ENCODE data around the gene GRHL3. TPM values are rescaled to one million over a fixed set of nuclear protein-coding genes. Genes with fewer than 3 reads are reported as not detected.

Gene GRHL3
- total RNA-seq, 1 donor from 2014 or later, result 20.5 TPM

DNA sequence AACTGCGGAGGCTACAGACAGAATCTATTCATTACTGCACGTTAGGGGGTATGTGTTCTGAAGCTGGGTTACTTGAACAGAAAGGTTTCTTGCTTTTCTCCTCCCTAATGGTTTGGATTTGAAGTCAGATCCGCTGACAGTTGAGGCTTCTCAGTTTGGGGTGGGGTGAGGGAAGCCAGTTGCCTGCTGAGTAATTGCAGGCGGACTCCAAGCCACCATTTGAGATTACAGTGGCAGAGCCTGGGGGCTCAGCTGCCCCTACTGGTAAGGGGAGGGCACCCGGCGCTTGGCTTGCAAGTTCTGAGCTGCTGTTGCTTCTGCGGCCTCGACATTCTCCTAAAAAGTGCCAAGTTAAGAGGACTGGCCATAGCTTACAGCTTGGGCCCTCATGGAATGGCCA lies 2.0 kb downstream of the GRHL3 start:
- TF ChIP-seq, protein P1, sequence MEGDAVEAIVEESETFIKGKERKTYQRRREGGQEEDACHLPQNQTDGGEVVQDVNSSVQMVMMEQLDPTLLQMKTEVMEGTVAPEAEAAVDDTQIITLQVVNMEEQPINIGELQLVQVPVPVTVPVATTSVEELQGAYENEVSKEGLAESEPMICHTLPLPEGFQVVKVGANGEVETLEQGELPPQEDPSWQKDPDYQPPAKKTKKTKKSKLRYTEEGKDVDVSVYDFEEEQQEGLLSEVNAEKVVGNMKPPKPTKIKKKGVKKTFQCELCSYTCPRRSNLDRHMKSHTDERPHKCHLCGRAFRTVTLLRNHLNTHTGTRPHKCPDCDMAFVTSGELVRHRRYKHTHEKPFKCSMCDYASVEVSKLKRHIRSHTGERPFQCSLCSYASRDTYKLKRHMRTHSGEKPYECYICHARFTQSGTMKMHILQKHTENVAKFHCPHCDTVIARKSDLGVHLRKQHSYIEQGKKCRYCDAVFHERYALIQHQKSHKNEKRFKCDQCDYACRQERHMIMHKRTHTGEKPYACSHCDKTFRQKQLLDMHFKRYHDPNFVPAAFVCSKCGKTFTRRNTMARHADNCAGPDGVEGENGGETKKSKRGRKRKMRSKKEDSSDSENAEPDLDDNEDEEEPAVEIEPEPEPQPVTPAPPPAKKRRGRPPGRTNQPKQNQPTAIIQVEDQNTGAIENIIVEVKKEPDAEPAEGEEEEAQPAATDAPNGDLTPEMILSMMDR (IDR thresholded peaks at IDR 0.05; ENCODE audit: insufficient read depth, low read length, severe bottlenecking), result peak; percentile 15
- DNase-seq (ENCODE audit: low read depth) (peak; percentile 51), FAIRE-seq (no peak)
- no peaks in the 10 kb centered on the region for H3K27me3 ChIP-seq (ENCODE audit: control insufficient read depth, insufficient read depth, low read length)
- peak overlapping the region; percentile 53 for H3K4me3 ChIP-seq (ENCODE audit: low read depth, low read length)
- peaks cover 2% of the 10 kb centered on the region for H3K36me3 ChIP-seq (ENCODE audit: control insufficient read depth, insufficient read depth, low read length)

DNA sequence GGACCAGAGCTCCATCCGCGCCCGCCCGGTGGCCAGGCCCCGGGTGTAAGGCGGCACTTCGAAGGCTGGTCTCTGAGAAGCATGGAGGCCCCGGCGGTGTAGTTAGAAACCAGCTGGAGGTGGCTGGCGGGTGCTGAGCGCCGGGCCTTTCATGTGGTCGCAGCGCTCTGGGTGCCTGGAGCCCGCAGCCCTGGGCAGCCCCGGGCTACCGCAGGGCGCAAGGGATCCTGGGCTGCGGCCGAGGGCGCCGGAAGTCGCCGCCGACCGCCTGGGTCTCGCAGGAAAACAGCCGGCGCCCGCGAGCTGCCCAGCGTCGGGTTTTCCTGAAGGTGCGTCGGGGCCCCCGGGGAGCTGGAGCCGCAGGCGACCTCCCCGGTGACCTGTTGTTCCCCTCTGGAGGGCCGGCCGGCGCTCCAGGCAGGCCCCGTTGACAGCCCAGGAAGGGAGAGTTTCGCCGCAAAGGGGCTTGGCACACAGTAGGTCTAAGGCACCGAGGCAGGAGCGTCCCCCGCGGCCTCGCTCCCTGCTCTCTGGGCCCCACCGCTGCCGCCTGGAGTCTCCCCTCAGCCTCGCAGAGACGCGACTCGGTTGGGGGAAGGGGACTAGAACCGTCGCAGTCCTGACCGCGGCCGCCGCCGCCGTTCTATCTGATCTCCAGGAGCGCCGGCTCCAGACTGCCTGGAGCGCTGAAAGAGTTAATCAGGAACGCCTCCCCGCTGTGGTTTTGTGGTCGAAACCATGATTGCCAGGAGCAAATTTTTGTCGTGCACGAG lies 2.7 kb downstream of the GRHL3 start:
- TF ChIP-seq, protein P1 (IDR thresholded peaks at IDR 0.05; ENCODE audit: insufficient read depth, low read length, severe bottlenecking), result peak; percentile 0
- H3K36me3 ChIP-seq (ENCODE audit: control insufficient read depth, insufficient read depth, low read length), result peaks cover 2% of the 10 kb centered on the region
- FAIRE-seq (no peak), DNase-seq (ENCODE audit: low read depth) (peak; percentile 90)
- peak overlapping the region; percentile 53 for H3K4me3 ChIP-seq (ENCODE audit: low read depth, low read length)
- H3K27me3 ChIP-seq (ENCODE audit: control insufficient read depth, insufficient read depth, low read length), result no peaks in the 10 kb centered on the region

DNA sequence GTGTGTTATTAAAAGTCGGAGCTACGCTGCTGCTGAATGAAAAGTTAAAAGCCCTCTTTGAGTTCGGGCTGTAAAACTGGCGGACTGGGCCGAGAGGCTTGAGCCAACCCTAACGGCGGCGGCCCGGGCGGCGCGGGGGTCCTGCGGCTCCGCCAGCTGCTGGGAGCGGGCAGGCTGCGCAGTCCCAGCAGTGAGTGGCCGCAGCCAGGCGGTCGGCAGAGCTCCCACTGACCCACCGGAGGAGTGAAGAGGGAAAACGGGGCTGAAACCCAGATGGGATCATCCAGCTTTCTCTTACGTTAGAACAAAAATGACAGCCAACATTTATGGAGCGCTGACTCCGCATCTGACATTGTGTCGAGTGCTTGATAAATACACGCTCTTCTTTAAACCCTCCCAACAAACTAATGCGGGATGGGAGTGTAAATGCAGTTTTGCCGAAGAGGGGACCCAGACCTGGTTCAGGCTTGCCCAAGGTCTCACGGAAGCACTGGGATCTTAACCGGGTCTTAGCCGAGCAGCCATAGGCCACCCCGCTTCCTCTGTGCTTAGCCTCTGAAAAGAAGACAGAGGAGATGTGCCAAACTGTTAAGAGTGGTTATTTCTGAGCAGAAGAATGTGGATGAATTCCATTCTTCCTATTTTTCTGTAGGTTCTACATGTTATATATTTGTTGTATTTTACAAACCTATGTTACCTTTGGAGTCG lies 3.5 kb downstream of the GRHL3 start:
- TF ChIP-seq, protein P1 (IDR thresholded peaks at IDR 0.05; ENCODE audit: insufficient read depth, low read length, severe bottlenecking), result peak; percentile 0
- FAIRE-seq (no peak), DNase-seq (ENCODE audit: low read depth) (no peak)
- peaks cover 2% of the 10 kb centered on the region for H3K36me3 ChIP-seq (ENCODE audit: control insufficient read depth, insufficient read depth, low read length)
- H3K27me3 ChIP-seq (ENCODE audit: control insufficient read depth, insufficient read depth, low read length), result no peaks in the 10 kb centered on the region
- H3K4me3 ChIP-seq (ENCODE audit: low read depth, low read length), result peak overlapping the region; percentile 53

DNA sequence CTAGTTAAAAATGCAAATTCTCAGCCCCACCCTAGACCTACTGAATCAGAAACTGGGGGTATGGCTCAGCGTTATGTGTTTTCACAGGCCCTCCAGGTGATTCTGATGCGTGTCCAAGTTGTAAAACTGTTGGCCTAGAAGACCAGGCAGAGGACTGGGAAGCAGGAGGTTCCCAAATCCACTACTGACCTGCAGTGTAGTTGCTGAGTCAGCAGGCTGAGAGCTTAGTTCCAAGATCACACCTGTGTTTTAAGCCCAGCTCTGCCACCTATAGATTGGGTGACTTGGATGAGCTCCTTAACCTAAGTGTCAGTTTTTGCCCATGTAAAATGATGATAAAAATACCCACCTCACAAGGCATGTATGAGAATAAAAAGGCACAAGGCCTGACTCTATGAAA lies 4.1 kb downstream of the GRHL3 start:
- FAIRE-seq, result peak; percentile 13
- DNase-seq (ENCODE audit: low read depth), result peak; percentile 89
- TF ChIP-seq, protein P1 (IDR thresholded peaks at IDR 0.05; ENCODE audit: insufficient read depth, low read length, severe bottlenecking), result no peak
- H3K4me3 ChIP-seq (ENCODE audit: low read depth, low read length), result no peak overlapping the region
- H3K27me3 ChIP-seq (ENCODE audit: control insufficient read depth, insufficient read depth, low read length), result no peaks in the 10 kb centered on the region
- peaks cover 2% of the 10 kb centered on the region for H3K36me3 ChIP-seq (ENCODE audit: control insufficient read depth, insufficient read depth, low read length)

DNA sequence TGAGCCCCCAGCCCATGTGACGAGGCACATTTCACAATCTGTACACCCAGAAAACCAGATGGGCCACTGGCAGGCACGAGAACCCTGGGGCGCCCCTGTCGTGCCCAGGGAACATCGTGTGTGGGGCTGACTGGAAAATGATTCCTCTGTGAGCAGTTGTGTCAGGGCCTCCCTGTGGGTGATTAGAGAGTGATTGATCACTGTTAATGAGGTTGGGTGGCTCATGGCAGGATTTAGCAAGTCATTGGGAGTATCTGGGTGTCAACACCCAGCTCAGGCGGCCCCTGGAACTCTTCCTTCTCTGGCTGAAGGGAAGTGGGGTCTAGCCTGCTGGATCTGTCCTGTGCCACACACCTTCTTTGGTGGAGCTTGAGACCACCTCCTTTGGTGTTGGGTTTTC lies 5.7 kb downstream of the GRHL3 start:
- FAIRE-seq (no peak), DNase-seq (ENCODE audit: low read depth) (no peak)
- H3K4me3 ChIP-seq (ENCODE audit: low read depth, low read length), result no peak overlapping the region
- H3K36me3 ChIP-seq (ENCODE audit: control insufficient read depth, insufficient read depth, low read length), result peaks cover 6% of the 10 kb centered on the region
- no peaks in the 10 kb centered on the region for H3K27me3 ChIP-seq (ENCODE audit: control insufficient read depth, insufficient read depth, low read length)
- TF ChIP-seq, protein P1 (IDR thresholded peaks at IDR 0.05; ENCODE audit: insufficient read depth, low read length, severe bottlenecking), result no peak
